Stomach (tissue), 4 donors: ENCODE results near the gene PJVK.

Experiments used
- EP300 ChIP-seq: sonication (generic); formaldehyde crosslinking; IDR thresholded peaks from one replicate; pipeline ENCODE4 v1.6.1; 2017; ENCODE audit warnings: antibody characterized with exemption
- POLR2A ChIP-seq, 4 donors: fragments of 450-650 bp; IDR thresholded peaks; one replicate each; pipeline ENCODE4 v1.6.1; 2016; ENCODE audit warnings: antibody characterized with exemption in 4 of 4, control low read depth in 2 of 4, mild to moderate bottlenecking in 1 of 4, moderate library complexity in 1 of 4

DNA sequence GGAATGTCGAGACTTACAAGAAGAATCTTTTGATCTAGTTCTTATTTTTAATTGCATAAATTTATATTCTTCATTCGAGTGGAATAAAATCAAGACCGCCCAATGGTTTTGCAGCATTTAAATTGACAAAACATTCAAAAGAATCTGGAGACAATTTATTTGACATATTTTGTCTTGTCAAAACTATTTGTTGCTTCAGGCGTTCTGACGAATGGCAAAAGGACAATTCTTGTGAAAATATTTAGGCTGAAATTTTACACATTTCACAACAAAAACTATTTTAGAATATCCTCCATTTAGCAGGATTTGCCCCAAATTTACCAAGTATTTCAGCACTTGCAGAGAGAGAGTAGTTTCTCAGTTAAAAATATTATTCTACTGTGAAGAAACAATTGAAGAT lies 41.9 kb upstream of the PJVK start:
- TF ChIP-seq POLR2A (IDR thresholded peaks at IDR 0.05) (no peak), EP300 (no peak)
